GM12864 (cell line): ENCODE data around the gene USP35.

Experiments used
- DNase-seq: peaks from one replicate; pipeline ENCODE4 v3.0.0-alpha.2; 2011; ENCODE audit warnings: low read depth
- H3K4me3 ChIP-seq: 2 replicates; pipeline ENCODE4 v1.5.1; 2011; ENCODE audit warnings: mild to moderate bottlenecking, low read depth, low read length, control low read depth
- TF ChIP-seq, protein P1 (sequence below): IDR thresholded peaks from 2 replicates; pipeline ENCODE4 v1.5.1; 2011; ENCODE audit warnings: low read depth, mild to moderate bottlenecking, moderate library complexity, low read length, control low read depth, inconsistent platforms; ENCODE audit errors: missing control alignments

The USP35 gene

DNA sequence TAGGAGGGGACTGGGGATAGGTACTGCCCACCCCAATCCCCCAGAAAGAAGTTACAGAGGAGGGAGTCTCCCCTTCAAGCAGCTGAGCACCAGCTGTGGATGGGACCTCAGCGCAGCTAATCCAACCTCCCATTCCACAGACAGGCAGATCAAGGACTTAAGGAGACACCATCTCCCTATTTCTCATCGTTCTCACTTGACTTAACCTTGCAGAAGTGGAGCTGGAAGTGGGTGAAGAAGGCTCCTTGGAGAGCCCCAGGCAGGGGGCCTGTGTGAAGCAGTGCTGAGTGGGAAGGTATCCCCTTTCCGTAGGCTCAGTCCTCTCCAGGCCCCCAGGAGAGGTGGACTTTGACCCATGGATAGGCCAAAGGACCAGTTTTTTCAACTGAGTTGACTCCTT is 27.3 kb downstream of the USP35 start:
- H3K4me3 ChIP-seq = no peak overlapping the region
- TF ChIP-seq, protein P1, sequence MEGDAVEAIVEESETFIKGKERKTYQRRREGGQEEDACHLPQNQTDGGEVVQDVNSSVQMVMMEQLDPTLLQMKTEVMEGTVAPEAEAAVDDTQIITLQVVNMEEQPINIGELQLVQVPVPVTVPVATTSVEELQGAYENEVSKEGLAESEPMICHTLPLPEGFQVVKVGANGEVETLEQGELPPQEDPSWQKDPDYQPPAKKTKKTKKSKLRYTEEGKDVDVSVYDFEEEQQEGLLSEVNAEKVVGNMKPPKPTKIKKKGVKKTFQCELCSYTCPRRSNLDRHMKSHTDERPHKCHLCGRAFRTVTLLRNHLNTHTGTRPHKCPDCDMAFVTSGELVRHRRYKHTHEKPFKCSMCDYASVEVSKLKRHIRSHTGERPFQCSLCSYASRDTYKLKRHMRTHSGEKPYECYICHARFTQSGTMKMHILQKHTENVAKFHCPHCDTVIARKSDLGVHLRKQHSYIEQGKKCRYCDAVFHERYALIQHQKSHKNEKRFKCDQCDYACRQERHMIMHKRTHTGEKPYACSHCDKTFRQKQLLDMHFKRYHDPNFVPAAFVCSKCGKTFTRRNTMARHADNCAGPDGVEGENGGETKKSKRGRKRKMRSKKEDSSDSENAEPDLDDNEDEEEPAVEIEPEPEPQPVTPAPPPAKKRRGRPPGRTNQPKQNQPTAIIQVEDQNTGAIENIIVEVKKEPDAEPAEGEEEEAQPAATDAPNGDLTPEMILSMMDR = no peak
- DNase-seq = no peak

DNA sequence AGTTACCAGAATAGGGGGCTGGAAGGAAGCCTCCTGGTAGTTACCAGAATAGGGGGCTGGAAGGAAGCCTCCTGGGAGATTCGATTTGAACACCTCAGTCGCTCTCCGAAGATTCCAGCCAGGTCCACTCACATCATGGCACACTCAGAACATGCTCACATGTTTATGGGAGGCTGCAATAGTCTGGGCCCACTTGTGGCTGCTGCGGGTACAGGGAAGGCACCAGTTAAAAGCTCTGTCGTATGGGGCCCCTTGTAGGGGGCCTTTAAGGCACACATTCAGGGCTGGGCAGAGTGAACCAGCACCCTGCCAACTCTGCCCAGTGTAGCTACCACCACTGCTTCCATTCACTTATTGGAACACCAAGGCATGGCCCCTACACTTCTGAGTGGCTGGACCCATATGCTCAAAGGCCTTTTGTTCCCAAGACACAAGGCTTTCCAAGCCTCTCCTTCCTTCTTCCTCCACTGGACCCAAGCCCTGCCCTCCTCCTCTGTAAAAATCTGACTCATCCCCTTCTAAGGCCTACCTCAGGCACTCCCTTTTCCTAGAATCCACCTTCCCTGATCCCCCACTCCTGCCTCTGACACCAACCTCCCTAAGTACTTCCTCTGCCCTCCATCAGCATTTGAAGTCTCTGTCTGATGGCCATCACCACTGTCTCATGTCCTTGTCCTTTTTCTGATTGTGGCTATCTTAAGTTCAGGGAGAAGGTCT is 28.0 kb downstream of the USP35 start:
- no peak for DNase-seq
- TF ChIP-seq, protein P1 = no peak

DNA sequence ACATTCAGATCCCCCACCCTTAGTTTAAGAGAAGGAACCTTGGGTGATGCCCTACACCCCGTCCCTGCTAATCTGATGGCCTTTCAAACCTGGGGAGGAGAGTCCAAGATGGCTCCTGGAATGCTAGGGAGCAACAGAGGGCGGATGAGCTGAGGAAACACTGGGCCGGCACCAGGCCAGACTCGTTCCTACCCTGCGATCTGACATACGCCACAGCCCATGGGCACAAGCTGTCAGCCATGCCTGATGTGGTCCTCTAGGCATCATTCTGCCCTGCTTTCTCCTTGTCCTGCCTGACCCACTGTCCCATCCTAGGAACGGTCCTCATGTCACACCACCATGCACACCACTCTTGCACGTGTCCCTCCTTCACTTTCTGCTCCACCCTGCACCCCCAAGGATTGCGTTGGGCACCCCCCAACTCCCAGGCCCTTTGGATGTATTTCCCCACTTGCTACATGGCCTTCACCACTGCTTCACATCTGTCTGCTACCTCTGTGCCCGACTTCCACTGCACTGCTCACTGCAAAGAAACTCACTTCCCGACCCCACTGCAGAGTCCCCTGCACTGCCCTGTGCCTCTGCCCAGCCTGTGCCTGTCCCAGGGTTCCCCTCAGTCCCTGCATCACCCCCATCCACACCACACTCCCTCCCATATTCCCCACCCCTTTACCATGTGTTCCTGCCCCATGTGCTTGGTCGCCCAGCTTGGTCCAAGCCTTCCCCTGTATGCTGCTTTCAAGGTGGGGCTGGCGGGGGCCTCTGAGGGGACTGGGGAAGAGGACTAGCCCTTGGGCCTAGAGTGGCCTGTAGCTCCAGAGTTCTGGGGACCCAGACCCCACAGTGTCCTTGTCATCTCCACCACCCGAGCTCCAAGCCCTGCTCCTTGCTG is 29.2 kb downstream of the USP35 start:
- no peak for DNase-seq
- no peak overlapping the region for H3K4me3 ChIP-seq
- TF ChIP-seq, protein P1 = no peak

More for the DNA sequence above, 28.0 kb downstream of the USP35 start:
- H3K4me3 ChIP-seq = no peak overlapping the region

DNA sequence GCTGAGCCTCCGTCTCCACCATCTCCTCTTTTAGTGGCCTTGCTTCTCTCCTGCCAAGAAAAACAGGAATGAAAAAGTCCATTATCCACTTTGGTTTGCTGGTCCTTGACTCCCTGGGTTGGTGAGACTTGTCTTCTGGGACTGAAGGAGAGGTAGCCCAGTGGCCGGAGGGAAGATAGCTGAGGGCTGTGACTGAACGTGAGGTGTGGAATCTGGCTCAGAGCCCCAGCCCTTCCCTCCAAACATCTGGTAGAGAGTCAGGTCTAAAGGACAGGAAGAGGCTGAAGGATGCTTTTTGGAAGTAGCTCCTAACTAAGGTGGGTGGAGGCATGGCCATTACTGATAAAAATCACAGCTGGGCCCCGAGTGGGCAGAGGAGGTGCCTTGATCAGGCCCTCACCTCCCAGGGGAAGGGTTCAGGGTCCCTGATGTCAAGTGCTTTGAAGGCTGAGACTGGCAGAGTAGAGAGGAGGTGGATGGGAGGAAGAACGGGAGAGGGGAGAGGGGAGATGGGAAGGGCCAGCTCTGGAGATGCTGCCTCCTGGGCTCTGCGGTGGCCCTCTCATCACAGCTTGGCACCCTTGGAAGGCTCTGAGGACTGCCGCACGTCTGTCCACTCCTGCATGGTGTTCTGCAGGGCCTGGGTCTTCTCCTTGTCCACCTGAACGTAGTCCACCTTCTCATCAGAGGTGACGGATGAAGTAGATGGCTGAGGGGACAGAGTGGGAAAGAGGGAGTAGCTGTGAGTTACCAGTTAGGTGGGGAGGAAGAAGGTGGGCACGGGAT is 30.2 kb downstream of the USP35 start:
- no peak overlapping the region for H3K4me3 ChIP-seq
- TF ChIP-seq, protein P1 = no peak
- no peak for DNase-seq

DNA sequence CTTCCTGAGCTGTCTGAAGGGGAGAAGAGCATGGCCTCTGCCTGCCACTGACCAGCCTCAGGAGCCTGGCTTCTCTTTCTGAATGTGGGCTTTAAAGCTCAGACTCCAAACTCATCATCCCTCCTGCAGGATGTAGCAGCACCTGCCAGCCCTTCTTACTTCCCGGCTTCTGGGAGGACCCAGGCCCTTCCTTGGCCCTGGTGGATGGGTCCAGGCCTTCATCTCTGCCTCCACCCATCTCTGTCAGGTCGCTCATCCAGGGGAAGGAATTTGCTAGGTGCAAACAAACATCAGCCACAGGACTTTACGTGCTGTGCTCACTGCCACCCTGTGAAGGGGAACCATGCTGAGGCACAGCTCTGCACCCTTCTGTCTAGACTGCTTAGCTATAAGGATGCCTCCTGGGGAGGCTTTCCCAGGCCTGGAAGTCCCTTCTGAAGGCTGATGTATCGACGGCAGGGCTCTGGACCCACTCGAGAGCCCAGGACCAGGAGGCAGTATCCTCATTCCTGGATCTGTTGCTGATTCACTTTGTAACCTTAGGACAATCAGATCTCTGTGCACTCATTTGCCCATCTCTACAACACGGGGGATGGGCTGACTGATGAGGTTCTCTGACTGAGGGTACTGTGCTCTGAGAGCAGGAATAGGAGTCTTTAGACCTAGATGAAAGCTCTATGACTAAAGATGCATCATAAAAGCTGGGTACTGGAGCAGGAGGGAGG is 30.9 kb downstream of the USP35 start:
- H3K4me3 ChIP-seq = no peak overlapping the region
- TF ChIP-seq, protein P1 = no peak
- DNase-seq = no peak
